AG09319 (cell line): ENCODE measurements around the gene LYPD1.

Experiments used
- DNase-seq: peaks from one replicate; pipeline ENCODE4 v3.0.0-alpha.2; 2010; ENCODE audit warnings: low read depth; ENCODE audit errors: extremely low read depth
- CTCF ChIP-seq: IDR thresholded peaks from 2 replicates; pipeline ENCODE4 v1.5.1; 2011; ENCODE audit warnings: low read depth, mild to moderate bottlenecking, inconsistent platforms, low read length, moderate library complexity

LYPD1 gene

GRCh38 chr2:132599556-132599955, 70.4 kb downstream of the LYPD1 start:
- no peak for DNase-seq
- TF ChIP-seq CTCF: no peak

GRCh38 chr2:132598536-132598935, 71.5 kb downstream of the LYPD1 start:
- no peak for DNase-seq
- TF ChIP-seq CTCF: no peak

- no peak for DNase-seq
- no peak for TF ChIP-seq CTCF
Measured at GRCh38 chr2:132597831-132598230, 72.2 kb downstream of the LYPD1 start.

GRCh38 chr2:132597166-132597565, 72.8 kb downstream of the LYPD1 start:
- TF ChIP-seq CTCF: no peak
- no peak for DNase-seq

GRCh38 chr2:132595693-132596092, 74.3 kb downstream of the LYPD1 start:
- no peak for TF ChIP-seq CTCF
- DNase-seq: no peak

- no peak for TF ChIP-seq CTCF
- DNase-seq: no peak
Measured at GRCh38 chr2:132595186-132595585, 74.8 kb downstream of the LYPD1 start.
